H1 (cell line): ENCODE data around the gene CCDC154. TPM values are rescaled to one million over a fixed set of nuclear protein-coding genes. Genes with fewer than 3 reads are reported as not detected.

ENCODE experiments used
- CTCF ChIA-PET: fragments of 300-600 bp; sonication (Branson Sonifier 250); formaldehyde crosslinking; loops from one replicate; lab custom pipeline; 2021; ENCODE audit not compliant: partially characterized antibody; lab: Charles Lee
- POLR2A ChIA-PET: fragments of 300-600 bp; sonication (Branson Sonifier 250); formaldehyde crosslinking; loops from one replicate; lab custom pipeline; 2021; ENCODE audit warnings: inconsistent platforms; ENCODE audit not compliant: partially characterized antibody; lab: Charles Lee
- DNase-seq, 2 experiments: peaks; one replicate each; pipeline versions ENCODE4 v3.0.0 to v3.0.0-alpha.2; 2010 to 2022; ENCODE audit warnings: low spot score in 2 of 2, low read depth in 1 of 2, mixed read lengths in 1 of 2
- FAIRE-seq: peaks from 2 replicates; lab custom pipeline; 2011; peaks lifted over from hg19 to GRCh38; lab: Jason Lieb, UNC
- H2AFZ ChIP-seq: 2 replicates; pipeline ENCODE4 v1.8.1; 2012; ENCODE audit warnings: low read length, inconsistent platforms
- H2AK5ac ChIP-seq: 2 replicates; pipeline ENCODE4 v1.6.1; 2013; ENCODE audit warnings: low read depth, low read length
- H2BK120ac ChIP-seq: replicated peaks from 2 replicates; pipeline ENCODE3; 2013; ENCODE audit warnings: low read depth, low read length, inconsistent platforms
- H2BK12ac ChIP-seq: 2 replicates; pipeline ENCODE4 v1.6.1; 2013; ENCODE audit warnings: low read depth, low read length
- H2BK15ac ChIP-seq: 2 replicates; pipeline ENCODE4 v1.6.1; 2013; ENCODE audit warnings: low read length
- H2BK20ac ChIP-seq: 2 replicates; pipeline ENCODE4 v1.6.1; 2013; ENCODE audit warnings: low read length
- H2BK5ac ChIP-seq: 2 replicates; pipeline ENCODE4 v1.6.1; 2013; ENCODE audit warnings: low read depth, low read length
- H3K14ac ChIP-seq: 2 replicates; pipeline ENCODE4 v1.6.1; 2013; ENCODE audit warnings: inconsistent platforms; ENCODE audit not compliant: insufficient read length
- H3K18ac ChIP-seq: 2 replicates; pipeline ENCODE4 v1.6.1; 2013; ENCODE audit warnings: low read length; ENCODE audit errors: extremely low read depth
- H3K23ac ChIP-seq: 2 replicates; pipeline ENCODE4 v1.6.1; 2013; ENCODE audit warnings: inconsistent platforms; ENCODE audit not compliant: insufficient read length
- H3K23me2 ChIP-seq: 2 replicates; pipeline ENCODE4 v1.6.1; 2013; ENCODE audit warnings: low read depth, low read length
- H3K27ac ChIP-seq: 2 replicates; pipeline ENCODE4 v1.6.1; 2011; ENCODE audit warnings: low read depth, low read length, inconsistent platforms
- H3K27me3 ChIP-seq, 4 experiments: replicated peaks in 1 of 4; 1 replicate in 1 of 4; 2 replicates in 3 of 4; pipeline versions ENCODE4 v1.6.1 to v1.8.1; 2011 to 2013; ENCODE audit warnings: low read length in 3 of 4, mild to moderate bottlenecking in 3 of 4, inconsistent platforms in 2 of 4, mixed read lengths in 2 of 4, moderate library complexity in 1 of 4; ENCODE audit not compliant: control insufficient read depth in 3 of 4, insufficient read depth in 3 of 4; ENCODE audit errors: extremely low read depth in 1 of 4
- H3K36me3 ChIP-seq, 4 experiments: 2 replicates each; pipeline versions ENCODE4 v1.6.1 to v1.8.1; 2011 to 2013; ENCODE audit warnings: mild to moderate bottlenecking in 4 of 4, low read length in 3 of 4, moderate library complexity in 2 of 4, control low read depth in 1 of 4, inconsistent platforms in 1 of 4; ENCODE audit not compliant: insufficient read depth in 4 of 4, control insufficient read depth in 2 of 4
- H3K4ac ChIP-seq: replicated peaks from 2 replicates; pipeline ENCODE3; 2013; ENCODE audit warnings: low read length, low read depth, mixed read lengths, inconsistent platforms; ENCODE audit not compliant: insufficient read length
- H3K4me1 ChIP-seq, 4 experiments: replicated peaks in 1 of 4; 1 replicate in 1 of 4; 2 replicates in 3 of 4; pipeline versions ENCODE4 v1.6.1 to v1.8.1; 2011 to 2013; ENCODE audit warnings: low read length in 3 of 4, inconsistent platforms in 2 of 4, mixed read lengths in 1 of 4; ENCODE audit not compliant: insufficient read depth in 4 of 4, control insufficient read depth in 3 of 4
- H3K4me2 ChIP-seq, 2 experiments: 2 replicates each; pipeline versions ENCODE4 v1.6.1 to v1.8.1; 2011 to 2013; ENCODE audit warnings: low read depth in 2 of 2, low read length in 2 of 2, control low read depth in 1 of 2, inconsistent platforms in 1 of 2, mild to moderate bottlenecking in 1 of 2; ENCODE audit not compliant: insufficient read depth in 1 of 2
- H3K4me3 ChIP-seq, 4 experiments: fragments of 200-600, 300-600 bp in 1 of 4; sonication (generic), shearing (Covaris generic), sonication (Bioruptor Twin) in 1 of 4; 2 replicates each; pipeline versions ENCODE4 v1.5.1 to v1.8.1; 2011 to 2016; ENCODE audit warnings: low read length in 4 of 4, low read depth in 3 of 4, control low read depth in 2 of 4, inconsistent platforms in 2 of 4, mild to moderate bottlenecking in 2 of 4, mixed read lengths in 1 of 4, moderate library complexity in 1 of 4; ENCODE audit not compliant: insufficient read depth in 2 of 4; ENCODE audit errors: extremely low read depth in 1 of 4
- H3K56ac ChIP-seq: replicated peaks from 2 replicates; pipeline ENCODE3; 2013; ENCODE audit warnings: low read depth, mild to moderate bottlenecking, mixed read lengths, low read length, inconsistent platforms; ENCODE audit not compliant: insufficient read length
- H3K79me1 ChIP-seq: 2 replicates; pipeline ENCODE4 v1.6.1; 2013; ENCODE audit warnings: low read depth, low read length, control low read depth
- H3K79me2 ChIP-seq, 2 experiments: 2 replicates each; pipeline versions ENCODE4 v1.6.1 to v1.8.1; 2012 to 2013; ENCODE audit warnings: low read length in 2 of 2, mild to moderate bottlenecking in 2 of 2, inconsistent platforms in 1 of 2; ENCODE audit not compliant: insufficient read depth in 2 of 2, control insufficient read depth in 1 of 2
- H3K9ac ChIP-seq, 4 experiments: replicated peaks in 1 of 4; 1 replicate in 1 of 4; 2 replicates in 3 of 4; pipeline versions ENCODE4 v1.6.1 to v1.8.1; 2011 to 2013; ENCODE audit warnings: low read depth in 3 of 4, low read length in 3 of 4, control low read depth in 2 of 4, mild to moderate bottlenecking in 2 of 4, moderate library complexity in 2 of 4, inconsistent platforms in 1 of 4; ENCODE audit errors: extremely low read depth in 1 of 4
- H3K9me3 ChIP-seq, 2 experiments: 2 replicates each; pipeline versions ENCODE4 v1.6.1 to v1.8.1; 2012 to 2013; ENCODE audit warnings: mild to moderate bottlenecking in 2 of 2, moderate library complexity in 2 of 2, control low read depth in 1 of 2, inconsistent platforms in 1 of 2, low read depth in 1 of 2, low read length in 1 of 2, mixed read lengths in 1 of 2; ENCODE audit not compliant: insufficient read depth in 2 of 2
- H4K20me1 ChIP-seq, 2 experiments: replicated peaks in 1 of 2; 2 replicates each; pipeline versions ENCODE3 to v1.8.1; 2011 to 2013; ENCODE audit warnings: inconsistent platforms in 2 of 2, low read length in 2 of 2, mild to moderate bottlenecking in 1 of 2; ENCODE audit not compliant: insufficient read depth in 2 of 2, control insufficient read depth in 1 of 2
- H4K5ac ChIP-seq: 2 replicates; pipeline ENCODE4 v1.6.1; 2013; ENCODE audit warnings: low read length, low read depth, mixed read lengths, inconsistent platforms; ENCODE audit not compliant: insufficient read length
- H4K8ac ChIP-seq: 2 replicates; pipeline ENCODE4 v1.8.0; 2013; ENCODE audit warnings: mild to moderate bottlenecking, moderate library complexity, low read length, inconsistent platforms; ENCODE audit not compliant: insufficient read depth; ENCODE audit errors: extremely low read depth
- H4K91ac ChIP-seq: replicated peaks from 2 replicates; pipeline ENCODE3; 2013; ENCODE audit warnings: low read length, mixed read lengths, inconsistent platforms; ENCODE audit not compliant: insufficient read length
- BACH1 ChIP-seq: IDR thresholded peaks from 2 replicates; pipeline ENCODE4 v1.6.1; 2012; ENCODE audit warnings: low read length, improper control_type of control experiment
- BCL11A ChIP-seq, 2 experiments: IDR thresholded peaks; one replicate each; pipeline ENCODE4 v1.6.1; 2011; ENCODE audit warnings: low read depth in 2 of 2, low read length in 2 of 2, mild to moderate bottlenecking in 2 of 2
- CBX8 ChIP-seq: fragments of 300-800, 300-1000 bp; sonication (generic); IDR thresholded peaks from 2 replicates; pipeline ENCODE4 v1.7.1; 2016; ENCODE audit warnings: low read depth, low read length, borderline replicate concordance
- CHD2 ChIP-seq: IDR thresholded peaks from 2 replicates; pipeline ENCODE4 v1.6.1; 2012; ENCODE audit warnings: low read length, improper control_type of control experiment
- CTBP2 ChIP-seq: IDR thresholded peaks from 2 replicates; pipeline ENCODE4 v1.7.0; 2011; ENCODE audit warnings: borderline replicate concordance, mild to moderate bottlenecking, moderate library complexity, mixed read lengths, low read length; ENCODE audit not compliant: insufficient read depth, insufficient read length
- JUND ChIP-seq: IDR thresholded peaks from 2 replicates; pipeline ENCODE4 v1.6.1; 2011; ENCODE audit warnings: mild to moderate bottlenecking, improper control_type of control experiment, low read length
- NRF1 ChIP-seq: IDR thresholded peaks from 2 replicates; pipeline ENCODE4 v1.6.1; 2011; ENCODE audit warnings: mild to moderate bottlenecking, low read depth, low read length, improper control_type of control experiment
- POLR2A ChIP-seq, 2 experiments: IDR thresholded peaks; 1 replicate in 1 of 2; 2 replicates in 1 of 2; pipeline ENCODE4 v1.6.1; 2011; ENCODE audit warnings: low read depth in 2 of 2, low read length in 2 of 2, mild to moderate bottlenecking in 2 of 2; ENCODE audit errors: control extremely low read depth in 1 of 2
- RBBP5 ChIP-seq: IDR thresholded peaks from 2 replicates; pipeline ENCODE4 v1.7.1; 2012; ENCODE audit warnings: low read depth, mild to moderate bottlenecking, inconsistent platforms, low read length, moderate library complexity, borderline replicate concordance
- RFX5 ChIP-seq: IDR thresholded peaks from 2 replicates; pipeline ENCODE4 v1.6.1; 2011; ENCODE audit warnings: low read depth, low read length, improper control_type of control experiment, borderline replicate concordance
- SP4 ChIP-seq: IDR thresholded peaks from 2 replicates; pipeline ENCODE4 v1.6.1; 2012; ENCODE audit warnings: low read length, inconsistent platforms
- SRF ChIP-seq: IDR thresholded peaks from 2 replicates; pipeline ENCODE4 v1.6.1; 2011; ENCODE audit warnings: mild to moderate bottlenecking, low read depth, low read length, moderate library complexity
- TCF12 ChIP-seq: IDR thresholded peaks from 2 replicates; pipeline ENCODE4 v1.6.1; 2011; ENCODE audit warnings: low read depth, mild to moderate bottlenecking, low read length
- WGBS, 2 experiments: shearing (Covaris generic) in 1 of 2; methylation state at CpG; one replicate each; pipeline versions ENCODE4 v1.1.6 to v1.1.7; 2013 to 2015; ENCODE audit warnings: low lambda C conversion rate in 2 of 2, mixed read lengths in 2 of 2, inconsistent platforms in 1 of 2, low coverage in 1 of 2, missing lambda C conversion rate in 1 of 2; ENCODE audit not compliant: insufficient replicate concordance in 2 of 2, insufficient coverage in 1 of 2, insufficient read length in 1 of 2; ENCODE audit errors: extremely low coverage in 1 of 2, missing lambda C conversion rate in 1 of 2; 5-methylcytosine and 5-hydroxymethylcytosine counted together
- polyA plus RNA-seq, 7 experiments: library from polyadenylated mRNA; depleted of rRNA in 3 of 7; stranded (reverse) in 5 of 7; unstranded in 2 of 7; fragments of >200 nt in 5 of 7; fragments of 200-250 nt in 2 of 7; gene quantifications; 1 replicate in 5 of 7; 2 replicates in 1 of 7; 4 replicates in 1 of 7; pipeline versions ENCODE4 v1.2.1 to v1.2.3, GENCODE V29; 2011 to 2013; ENCODE audit warnings: missing spikeins in 2 of 7, mixed read lengths in 2 of 7
- total RNA-seq: library from RNA; stranded (reverse); fragmentation: NEBNext Ultra II Directional; extraction: Animal tissue kit (Norgen Biotek cat#: 25700); gene quantifications from 2 replicates; pipeline ENCODE4 v1.2.1, GENCODE V29; 2021

Gene CCDC154
- total and polyA plus RNA-seq, 2 of the 8 experiments (the other 6 are each of a cell fraction or from before 2014, with no cell fraction given): 0.15 to 0.88 TPM

DNA sequence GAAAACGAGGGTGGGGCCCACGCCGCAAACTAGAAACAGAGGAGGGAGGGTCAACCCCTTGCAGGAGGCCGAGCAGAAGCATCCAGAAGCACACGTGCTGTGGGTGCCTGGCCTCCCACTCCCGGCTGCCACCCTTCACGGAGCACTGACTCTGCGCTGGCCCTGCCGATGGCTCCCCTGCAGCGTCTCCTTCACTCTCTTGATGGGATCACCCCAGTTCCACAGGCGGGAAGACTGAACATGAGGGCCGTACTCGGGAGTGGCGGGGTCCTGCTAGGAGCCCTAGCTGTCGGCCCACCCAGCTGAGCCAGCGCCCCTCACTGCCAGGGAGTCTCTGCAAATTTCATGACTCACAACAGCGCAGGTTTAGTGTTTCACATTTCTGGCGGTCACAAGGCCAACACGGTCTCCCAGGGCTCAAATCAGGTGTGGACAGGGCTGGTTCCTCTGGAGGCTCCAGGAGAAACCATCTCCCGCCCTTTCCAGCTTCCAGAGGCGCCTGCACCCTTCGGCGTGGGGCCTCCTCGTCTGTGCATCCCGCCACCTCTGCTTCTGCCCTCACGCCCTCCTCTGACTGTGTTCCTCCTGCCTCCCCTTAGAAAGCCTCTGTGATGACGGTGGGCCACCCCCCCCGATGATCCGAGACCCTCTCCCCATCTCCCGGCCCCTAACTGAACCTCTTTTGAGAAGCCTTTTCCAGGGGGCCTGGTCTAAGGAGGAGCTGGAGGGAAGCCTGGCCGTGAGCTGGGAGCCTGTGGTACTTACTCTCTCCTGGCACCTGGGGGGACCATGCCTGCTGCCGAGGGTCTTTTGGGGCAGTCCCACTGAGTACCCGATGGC lies 42.4 kb upstream of the CCDC154 start:
- Histone ChIP-seq H3K4me3 (no peak overlapping the region), H3K27me3 (peaks cover 0 to 8% (median 0%) of the 10 kb centered on the region in 4 experiments; a peak in 1 of 7 replicates), H4K5ac (no peak overlapping the region), H3K9me3 (no peaks in the 10 kb centered on the region; a peak in 1 of 4 replicates), H2BK12ac (no peak overlapping the region), H3K56ac (no peak overlapping the region), H2AK5ac (no peak overlapping the region), H4K91ac (no peak overlapping the region), H3K79me1 (no peaks in the 10 kb centered on the region), H2BK5ac (no peak overlapping the region), H4K20me1 (no peaks in the 10 kb centered on the region), H4K8ac (no peak overlapping the region), H2BK15ac (no peak overlapping the region), H3K23me2 (no peaks in the 10 kb centered on the region), H3K27ac (no peak overlapping the region), H2BK120ac (no peak overlapping the region), H3K4me2 (no peak overlapping the region), H2AFZ (no peak overlapping the region), H3K36me3 (no peaks in the 10 kb centered on the region), H3K4me1 (no peaks in the 10 kb centered on the region), H3K79me2 (no peaks in the 10 kb centered on the region), H3K23ac (no peak overlapping the region), H3K18ac (no peak overlapping the region), H3K14ac (no peak overlapping the region), H3K4ac (no peak overlapping the region), H2BK20ac (no peak overlapping the region), H3K9ac (no peak overlapping the region)
- FAIRE-seq (no peak), DNase-seq (peak in 1 of 2 experiments; percentile 42)
- POLR2A ChIA-PET: interaction anchor here (0.6 to 2.0 kb wide), 5 partner anchors 9 to 296 kb away, joined by 3 to 8 read pairs (median 3); partner anchors contain the start of genes NUBP2, SPSB3 and UQCC4
- 93% methylated on average over 30 of the region's 33 CpGs; no CpG with 5 or more reads in 1 of the 2 experiments for WGBS, 2 experiments
- CTCF ChIA-PET: interaction anchor here (0.5 to 1.2 kb wide), 5 partner anchors 9 to 105 kb away, joined by 3 to 5 read pairs (median 3); no protein-coding TSS in a partner anchor
- TF ChIP-seq CTBP2: no peak
- TF ChIP-seq CBX8: no peak
- TF ChIP-seq JUND: no peak
- TF ChIP-seq RBBP5: no peak
- TF ChIP-seq RFX5: no peak
- no peak for TF ChIP-seq TCF12
- no peak for TF ChIP-seq NRF1
- no peak for TF ChIP-seq BACH1
- no peak for TF ChIP-seq BCL11A (IDR thresholded peaks at IDR 0.05; ENCODE audit: low read depth in 2 of 2, low read length in 2 of 2)
- TF ChIP-seq SRF: no peak
- TF ChIP-seq CHD2: no peak
- no peak for TF ChIP-seq SP4
- TF ChIP-seq POLR2A (IDR thresholded peaks at IDR 0.05; ENCODE audit: control extremely low read depth in 1 of 2, low read depth in 2 of 2, low read length in 2 of 2): no peak
